Measurements from ENCODE around the gene ROR2. TPM values are rescaled to one million over a fixed set of nuclear protein-coding genes. Genes with fewer than 3 reads are reported as not detected.

Gene ROR2
- total RNA-seq, 4 donors from 2014 or later, result 4.2 to 23.2 (median 11.2) TPM

- no peaks in the 10 kb centered on the region for H3K9me3 ChIP-seq
- intact Hi-C loops (cut with DNase I; ENCODE audit: low total_unique reads), result no loop called here
- no peaks in the 10 kb centered on the region for H3K27me3 ChIP-seq
- TF ChIP-seq POLR2A (IDR thresholded peaks at IDR 0.05) (no peak), POLR2AphosphoS5 (IDR thresholded peaks at IDR 0.05) (no peak), EP300 (IDR thresholded peaks at IDR 0.05; ENCODE audit: low read depth) (no peak), CTCF (IDR thresholded peaks at IDR 0.05) (no peak)
- DNase-seq, result no peak
- in situ Hi-C loops (cut with MboI; ENCODE audit: low pct_ligation_motif_present in 1 of 4, low pct_unique_long_range_greater_than_20kb in 1 of 4, low sequenced_read_pairs in 3 of 4), result no loop called here
- H3K27ac ChIP-seq, result no peak overlapping the region
- 82% methylated on average over 8 of the region's 8 CpGs; no CpG with 5 or more reads in 1 of the 2 donors for WGBS, 2 donors (ENCODE audit: low coverage in 1 of 2)
- H3K4me3 ChIP-seq, result no peak overlapping the region
- H3K36me3 ChIP-seq, result no peaks in the 10 kb centered on the region
- H3K4me1 ChIP-seq, result no peaks in the 10 kb centered on the region
These were observed 363.7 kb downstream of the ROR2 start for GRCh38 chr9:91586282-91586681.

GRCh38 chr9:91583966-91584365 is 366.1 kb downstream of the ROR2 start:
- Histone ChIP-seq H3K4me3 (no peak overlapping the region), H3K36me3 (no peaks in the 10 kb centered on the region), H3K4me1 (no peaks in the 10 kb centered on the region), H3K27me3 (no peaks in the 10 kb centered on the region), H3K27ac (no peak overlapping the region), H3K9me3 (no peaks in the 10 kb centered on the region)
- intact Hi-C loops (cut with DNase I; ENCODE audit: low total_unique reads), result no loop called here
- TF ChIP-seq CTCF (IDR thresholded peaks at IDR 0.05) (no peak), POLR2A (IDR thresholded peaks at IDR 0.05) (no peak), POLR2AphosphoS5 (IDR thresholded peaks at IDR 0.05) (no peak), EP300 (IDR thresholded peaks at IDR 0.05; ENCODE audit: low read depth) (no peak)
- in situ Hi-C loops (cut with MboI; ENCODE audit: low pct_ligation_motif_present in 1 of 4, low pct_unique_long_range_greater_than_20kb in 1 of 4, low sequenced_read_pairs in 3 of 4), result no loop called here
- no peak for DNase-seq
- 85% methylated on average over 9 of the region's 9 CpGs; no CpG with 5 or more reads in 1 of the 2 donors for WGBS, 2 donors (ENCODE audit: low coverage in 1 of 2)

GRCh38 chr9:91583161-91583875 is 366.7 kb downstream of the ROR2 start:
- in situ Hi-C loops (cut with MboI; ENCODE audit: low pct_ligation_motif_present in 1 of 4, low pct_unique_long_range_greater_than_20kb in 1 of 4, low sequenced_read_pairs in 3 of 4), result no loop called here

GRCh38 chr9:91582181-91582580 is 367.8 kb downstream of the ROR2 start:
- Histone ChIP-seq H3K36me3 (no peaks in the 10 kb centered on the region), H3K4me3 (no peak overlapping the region), H3K27me3 (no peaks in the 10 kb centered on the region), H3K4me1 (peaks cover 0 to 4% (median 0%) of the 10 kb centered on the region in 4 donors), H3K9me3 (no peaks in the 10 kb centered on the region), H3K27ac (no peak overlapping the region)
- intact Hi-C loops (cut with DNase I; ENCODE audit: low total_unique reads), result no loop called here
- TF ChIP-seq CTCF (IDR thresholded peaks at IDR 0.05) (no peak), EP300 (IDR thresholded peaks at IDR 0.05; ENCODE audit: low read depth) (no peak), POLR2A (IDR thresholded peaks at IDR 0.05) (no peak), POLR2AphosphoS5 (IDR thresholded peaks at IDR 0.05) (no peak)
- in situ Hi-C loops (cut with MboI; ENCODE audit: low pct_ligation_motif_present in 1 of 4, low pct_unique_long_range_greater_than_20kb in 1 of 4, low sequenced_read_pairs in 3 of 4), result no loop called here
- 94 to 100% methylated on average over 3 to 4 of the region's 4 CpGs for WGBS, 2 donors (ENCODE audit: low coverage in 1 of 2)
- no peak for DNase-seq

More at GRCh38 chr9:91583161-91583875, 366.7 kb downstream of the ROR2 start:
- Histone ChIP-seq H3K4me1 (no peaks in the 10 kb centered on the region), H3K9me3 (no peaks in the 10 kb centered on the region), H3K27me3 (no peaks in the 10 kb centered on the region), H3K4me3 (no peak overlapping the region), H3K36me3 (no peaks in the 10 kb centered on the region), H3K27ac (no peak overlapping the region)
- intact Hi-C loops (cut with DNase I; ENCODE audit: low total_unique reads), result no loop called here
- no peak for DNase-seq
- TF ChIP-seq EP300 (IDR thresholded peaks at IDR 0.05; ENCODE audit: low read depth) (no peak), POLR2A (IDR thresholded peaks at IDR 0.05) (no peak), CTCF (IDR thresholded peaks at IDR 0.05) (no peak), POLR2AphosphoS5 (IDR thresholded peaks at IDR 0.05) (no peak)
